GM19238 (cell line): ENCODE results near the gene RAD9A.

Experiments
- DNase-seq: peaks from one replicate; pipeline ENCODE4 v3.0.0; 2011; ENCODE audit warnings: low spot score; ENCODE audit not compliant: insufficient read length

Gene RAD9A

GRCh38 chr11:67391304-67392182 is at the start of gene RAD9A:
Gene RAD9A, plus strand, starts transcription at chr11:67391986. Its CDS starts 59 bp downstream, at chr11:67392045.
- peak; percentile 99 for DNase-seq

DNA sequence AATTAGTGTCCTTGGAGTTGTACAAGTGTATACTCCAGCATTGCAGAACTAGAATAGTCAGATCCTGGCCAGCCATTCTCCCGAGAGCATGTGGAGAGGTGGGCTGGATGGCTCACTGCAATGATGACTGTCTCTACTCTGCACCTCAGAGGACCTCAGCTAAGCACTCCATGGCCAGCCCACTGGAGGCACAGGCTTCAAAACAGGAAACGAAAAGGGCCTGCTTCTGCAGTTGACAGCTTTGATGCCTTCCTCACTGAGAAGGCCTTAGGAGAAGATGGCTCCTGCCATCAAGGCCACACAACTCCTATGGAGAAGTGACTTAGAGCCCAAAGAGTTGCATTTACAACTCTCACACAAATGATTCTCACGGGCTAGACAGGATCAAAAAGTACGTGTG is 47.5 kb upstream of the RAD9A start:
- DNase-seq, result no peak

DNA sequence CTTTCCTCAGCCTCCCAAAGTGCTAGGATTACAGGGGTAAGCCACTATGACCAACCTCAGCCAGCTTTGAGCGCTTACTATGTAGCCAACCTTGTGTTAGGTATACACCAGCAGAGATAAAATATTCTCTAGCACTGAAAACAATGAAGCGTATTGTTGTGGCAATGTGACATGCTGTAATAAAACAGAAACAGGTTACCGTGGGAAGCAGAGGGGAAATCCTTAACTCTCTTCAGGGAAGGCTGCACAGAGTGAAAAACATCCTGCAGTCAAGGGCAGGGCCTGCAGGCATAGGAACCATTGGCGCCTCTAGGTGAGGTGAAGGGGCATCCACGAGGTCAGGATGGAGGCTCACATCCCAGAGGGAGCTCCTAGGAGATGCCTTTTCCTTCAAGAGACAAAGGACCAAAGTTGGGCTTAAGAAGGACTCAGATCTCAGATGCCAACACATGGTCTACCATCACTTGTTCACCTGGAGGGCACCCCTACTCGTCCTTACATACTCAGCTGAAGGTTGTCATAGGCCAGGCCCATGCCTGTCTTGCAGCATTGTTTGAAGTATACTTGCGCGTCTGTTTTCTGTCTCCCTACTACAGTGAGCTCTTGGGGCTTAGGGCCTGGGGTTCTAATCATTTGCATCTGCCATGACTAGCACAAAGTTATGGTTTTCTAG is 46.4 kb upstream of the RAD9A start:
- DNase-seq, result no peak

- DNase-seq, result no peak
Measured at GRCh38 chr11:67345920-67346819, 45.6 kb upstream of the RAD9A start.

- no peak for DNase-seq
Measured at GRCh38 chr11:67347964-67348749, 43.6 kb upstream of the RAD9A start.

- no peak for DNase-seq
Measured at GRCh38 chr11:67349036-67349435, 42.8 kb upstream of the RAD9A start.

DNA sequence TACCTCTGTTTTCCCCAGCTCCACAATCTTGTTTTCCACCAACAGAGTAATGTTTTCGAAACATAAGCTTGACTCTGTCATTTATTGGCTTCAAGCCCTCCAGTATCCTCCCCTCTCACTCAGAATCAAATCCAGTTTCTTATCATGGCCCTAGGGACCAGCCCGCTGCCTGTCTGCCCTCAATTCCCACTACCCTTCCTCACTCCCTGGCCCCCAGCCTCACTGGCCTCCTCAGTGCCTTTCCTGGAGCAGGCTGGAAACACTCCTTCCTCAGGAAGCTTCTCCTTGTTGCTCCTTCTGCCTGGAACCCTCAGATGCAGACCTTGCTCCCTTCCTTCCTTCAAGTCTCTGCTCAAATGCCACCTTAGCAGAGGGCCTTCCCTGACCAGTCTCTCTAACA is 42.3 kb upstream of the RAD9A start:
- no peak for DNase-seq

DNA sequence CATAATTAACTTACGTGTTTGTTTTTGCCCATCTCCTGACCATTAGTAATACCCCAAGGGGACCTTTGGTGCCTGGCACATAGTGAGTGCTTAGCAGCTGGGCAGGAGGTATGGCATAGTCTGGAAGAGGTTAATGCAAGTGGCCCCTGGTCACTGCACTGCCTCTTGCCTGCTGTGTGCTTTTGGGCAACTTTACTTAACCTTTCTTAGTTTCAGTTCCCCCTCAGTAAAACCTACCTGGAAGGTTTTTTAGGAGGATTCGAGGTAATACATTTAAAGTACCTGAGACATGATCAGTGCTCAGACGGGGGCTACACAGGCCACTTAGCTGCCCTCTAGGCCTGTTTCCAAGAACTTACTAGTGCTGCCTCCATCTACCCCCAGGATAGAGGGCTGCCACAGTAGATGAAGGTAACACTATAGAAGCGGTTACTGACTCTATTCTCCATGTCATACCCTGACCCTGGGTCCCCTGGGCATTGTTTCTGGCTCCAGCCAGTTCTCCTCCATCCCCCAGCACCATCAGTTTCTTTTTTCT is 41.8 kb upstream of the RAD9A start:
- DNase-seq, result no peak

DNA sequence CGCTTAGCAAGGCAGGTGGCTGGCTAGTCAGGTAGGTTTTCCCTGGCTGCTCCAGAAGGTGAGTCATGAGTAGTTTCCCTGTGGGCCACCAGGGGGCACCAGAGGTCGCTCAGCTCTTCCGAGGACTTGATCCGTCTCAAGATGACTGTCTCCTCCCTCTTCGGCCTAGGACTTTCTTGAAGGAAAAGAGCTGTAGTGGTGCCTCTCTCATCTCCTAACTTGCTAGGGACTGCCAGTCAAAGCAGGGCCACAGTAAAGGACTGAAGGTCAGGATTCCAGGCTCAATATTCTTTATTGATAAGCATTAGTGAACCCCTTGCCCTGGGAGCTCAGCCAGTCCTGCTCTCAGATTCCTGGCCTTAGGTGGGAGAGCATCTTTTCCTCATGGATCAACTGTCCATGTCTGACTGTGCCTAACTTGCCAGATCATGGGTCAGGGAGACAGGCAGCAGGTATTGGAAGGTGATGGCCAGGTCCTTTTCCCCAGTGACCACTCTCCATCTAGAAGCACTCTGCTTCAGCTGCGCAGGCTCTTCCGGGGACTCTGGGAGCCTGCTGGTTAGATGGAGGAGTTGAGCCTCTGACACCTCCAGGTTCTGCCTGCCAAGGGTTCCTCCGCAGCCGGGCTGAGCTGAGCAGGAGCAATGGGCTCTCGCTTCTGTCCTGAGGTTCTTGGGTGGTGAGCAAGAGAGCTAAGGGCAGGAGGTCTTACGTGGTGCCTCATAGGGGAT is 40.3 kb upstream of the RAD9A start:
- DNase-seq, result no peak

DNA sequence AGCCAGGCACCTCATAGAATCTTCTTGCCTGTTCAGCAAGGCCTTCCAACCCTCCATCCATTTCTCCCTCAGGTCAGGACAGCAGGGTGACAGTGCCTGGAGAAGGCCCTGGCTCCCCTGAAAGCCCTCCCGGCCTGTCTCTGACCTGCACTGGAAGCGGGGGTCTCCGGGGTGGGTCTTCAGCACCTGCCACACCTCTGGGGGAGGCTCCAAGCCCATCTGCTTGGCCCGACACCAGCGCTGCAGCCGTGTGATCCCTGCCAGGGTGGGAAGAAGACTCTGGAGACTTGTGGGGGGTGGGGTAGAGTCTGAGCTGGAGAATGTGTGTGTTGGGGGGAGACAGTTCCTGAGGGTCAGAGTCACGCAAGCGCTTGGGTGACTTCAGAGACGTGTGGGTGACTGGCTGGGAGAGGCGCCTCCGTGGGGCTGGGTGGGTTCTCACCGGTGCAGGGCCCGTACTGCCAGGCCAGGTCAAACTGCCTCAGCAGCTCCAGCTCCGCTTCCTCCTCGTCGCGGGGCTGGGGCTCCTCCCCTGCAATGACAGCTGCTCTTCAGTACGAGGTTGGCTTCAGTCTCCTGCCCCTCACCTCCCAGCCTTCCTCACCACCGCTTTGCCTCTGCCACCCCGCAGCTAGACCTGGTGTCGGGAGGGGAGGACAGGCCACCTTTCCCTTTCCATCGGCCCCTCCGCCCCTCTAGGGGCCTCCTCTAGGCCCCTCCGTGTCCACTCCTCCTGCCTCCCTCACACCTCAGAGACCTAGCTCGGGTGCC is 39.1 kb upstream of the RAD9A start:
- no peak for DNase-seq

DNA sequence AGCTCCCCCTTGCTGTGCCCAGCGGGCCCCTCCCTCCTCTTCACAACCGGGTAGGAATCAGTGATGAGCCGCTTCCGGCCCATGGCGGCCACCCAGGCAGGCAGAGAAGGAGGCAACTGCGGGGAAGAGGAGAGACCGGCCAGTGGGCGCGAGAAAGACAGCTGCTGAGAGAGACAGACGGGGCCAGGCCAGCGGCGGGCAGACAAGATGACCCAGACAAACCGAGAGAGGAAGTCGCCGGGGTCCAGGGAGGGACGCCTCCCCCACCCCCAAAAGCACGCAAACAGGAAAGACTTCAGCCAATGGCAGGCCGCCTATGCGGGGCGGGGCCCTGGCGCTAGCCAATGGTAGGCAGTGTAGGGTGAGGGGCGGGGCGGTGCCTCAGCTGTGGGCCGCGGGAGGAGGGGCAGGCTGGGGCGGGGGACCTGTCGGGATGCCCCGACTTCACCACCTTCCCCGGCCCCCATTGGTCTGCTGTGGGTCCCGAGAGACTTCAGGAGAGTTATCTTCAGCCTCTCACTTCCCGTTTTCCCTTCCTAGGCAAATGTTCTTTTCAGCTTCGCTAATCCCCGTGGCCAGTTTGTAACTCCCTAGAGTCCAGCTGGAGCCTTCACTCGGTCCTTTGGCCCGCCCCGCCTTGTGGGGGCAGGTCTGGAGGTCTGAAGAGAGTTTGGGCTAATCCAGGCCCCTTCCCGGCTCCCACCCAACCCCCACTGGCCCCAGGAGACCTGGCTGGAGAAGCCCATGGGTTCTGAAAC is 38.3 kb upstream of the RAD9A start, which contains the start of gene POLD4:
Gene POLD4, minus strand, starts transcription at position 230 of the 758 bp plus-strand sequence. Its CDS starts 147 bp downstream, at position 83.
- DNase-seq, result peak; percentile 94

DNA sequence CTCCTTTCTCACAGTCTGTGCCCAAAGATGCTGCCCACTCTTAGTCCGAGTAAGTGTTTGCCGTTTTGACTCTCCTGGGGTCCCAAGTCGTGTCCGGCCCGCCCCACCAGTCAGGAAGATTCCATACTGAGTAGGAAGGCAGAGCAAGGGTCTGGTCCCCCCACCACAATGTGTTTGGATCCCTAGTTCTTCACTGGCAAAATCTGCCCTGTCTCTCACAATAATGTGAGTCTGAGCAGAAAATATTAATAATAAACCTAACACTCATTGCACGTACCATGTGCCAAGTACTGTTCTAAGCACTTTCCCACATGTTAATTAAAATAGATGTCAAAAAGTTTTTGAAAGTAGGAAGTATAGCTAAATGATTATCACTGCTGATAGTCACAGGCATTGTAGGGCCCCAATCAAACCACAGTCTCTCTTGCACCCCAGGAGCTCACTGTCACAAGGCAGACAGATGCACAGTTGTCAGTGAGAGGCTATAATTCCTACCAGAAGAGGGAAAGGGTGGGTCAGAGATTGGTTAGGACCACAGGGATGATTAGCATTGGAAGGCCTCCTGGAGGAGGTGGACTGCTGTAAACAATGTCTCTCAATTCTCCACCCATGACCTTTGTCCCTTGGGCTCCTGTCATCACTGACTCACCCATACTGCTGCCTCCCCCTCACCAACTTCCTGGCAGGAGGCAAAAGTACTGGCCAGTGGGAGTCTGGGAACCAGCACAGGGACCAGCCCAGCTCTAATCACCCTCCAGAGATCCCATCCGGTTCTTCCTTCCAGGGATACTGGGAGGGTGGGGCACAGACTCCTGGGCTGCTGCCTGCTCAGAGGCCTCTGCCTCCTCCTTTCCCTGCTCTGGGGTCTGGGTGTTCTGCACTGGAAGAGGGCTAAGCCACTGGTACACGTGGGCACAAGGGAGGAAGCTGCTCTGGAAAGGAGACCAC is 37.4 kb upstream of the RAD9A start:
- DNase-seq, result no peak

DNA sequence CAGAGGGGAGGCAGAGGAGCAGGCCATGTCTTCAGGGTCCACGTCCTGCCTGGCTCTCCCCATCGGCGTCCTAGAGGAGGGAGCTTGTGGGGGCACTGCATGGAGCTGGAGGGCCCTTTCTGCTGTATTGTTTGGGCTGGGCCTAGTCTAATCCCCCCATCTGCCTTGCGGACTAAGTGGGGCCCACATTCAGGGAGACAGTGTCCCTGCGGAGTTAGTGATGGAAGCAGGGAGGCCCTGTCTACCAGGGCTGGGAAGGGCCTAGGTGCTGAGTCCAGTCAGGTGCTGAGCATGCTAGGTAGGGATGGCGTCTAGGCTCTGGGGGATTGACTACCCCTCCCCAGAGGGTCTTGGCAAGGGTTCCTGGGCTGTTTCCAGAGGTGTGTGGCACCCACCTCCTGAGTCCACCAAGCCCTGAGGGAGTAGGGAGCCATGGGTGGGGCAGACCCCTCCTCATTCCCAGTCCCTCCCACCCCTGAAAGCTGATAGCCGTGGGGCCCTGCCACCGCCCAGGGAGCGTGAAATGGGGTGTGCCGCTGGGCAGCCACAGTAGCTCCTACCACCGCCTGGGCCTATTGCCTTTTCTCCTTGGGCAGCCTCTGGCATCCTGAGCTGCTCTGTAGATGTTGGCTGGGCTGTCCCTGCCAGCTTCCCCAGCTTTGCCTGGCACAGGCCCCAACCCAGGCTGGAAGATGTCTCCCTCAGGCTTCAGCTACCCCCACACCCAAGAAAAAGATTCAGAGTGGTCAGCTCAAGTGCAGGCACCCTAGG is 36.6 kb upstream of the RAD9A start:
- no peak for DNase-seq

DNA sequence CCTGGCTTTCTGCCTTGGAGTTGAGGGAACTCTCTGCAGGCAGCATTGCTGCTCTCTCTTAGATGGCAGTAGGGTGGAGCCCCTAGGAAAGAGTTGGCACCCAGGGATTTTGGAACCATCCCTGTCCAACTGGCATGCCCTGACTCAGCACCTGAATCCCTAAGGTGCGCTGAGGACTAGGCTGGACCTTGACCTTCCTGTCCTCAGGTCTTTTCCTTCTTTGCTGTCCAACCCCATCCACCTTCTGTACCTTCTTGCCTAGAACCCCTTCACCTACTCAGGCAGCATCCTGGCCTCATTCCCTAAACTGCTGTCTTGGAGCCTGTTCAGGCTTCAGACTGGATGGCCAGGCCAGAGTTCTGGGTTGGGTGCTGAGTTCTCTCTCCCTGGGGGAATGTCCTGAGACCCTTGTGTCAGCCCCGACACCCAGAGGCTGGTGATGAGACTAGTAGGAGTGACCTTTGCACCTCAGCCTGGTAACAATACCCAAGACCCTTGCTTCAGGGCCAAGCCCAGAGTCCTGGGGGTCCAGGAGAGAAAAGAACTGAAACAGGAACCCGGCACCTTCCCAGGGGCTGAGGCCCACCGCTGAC is 35.9 kb upstream of the RAD9A start:
- DNase-seq, result no peak

- no peak for DNase-seq
Measured at GRCh38 chr11:67356387-67356863, 35.4 kb upstream of the RAD9A start.
